ENCODE data around the gene ASIC2.
A peak's percentile ranks its signal among the peaks of the same experiment; 100 is the strongest.

ASIC2 gene

GRCh38 chr17:33057564-33057963 lies 235.5 kb downstream of the ASIC2 start:
- no peak for DNase-seq (ENCODE audit: low read depth)

GRCh38 chr17:33056399-33057146 lies 236.5 kb downstream of the ASIC2 start:
- no peak for DNase-seq (ENCODE audit: low read depth)

DNA sequence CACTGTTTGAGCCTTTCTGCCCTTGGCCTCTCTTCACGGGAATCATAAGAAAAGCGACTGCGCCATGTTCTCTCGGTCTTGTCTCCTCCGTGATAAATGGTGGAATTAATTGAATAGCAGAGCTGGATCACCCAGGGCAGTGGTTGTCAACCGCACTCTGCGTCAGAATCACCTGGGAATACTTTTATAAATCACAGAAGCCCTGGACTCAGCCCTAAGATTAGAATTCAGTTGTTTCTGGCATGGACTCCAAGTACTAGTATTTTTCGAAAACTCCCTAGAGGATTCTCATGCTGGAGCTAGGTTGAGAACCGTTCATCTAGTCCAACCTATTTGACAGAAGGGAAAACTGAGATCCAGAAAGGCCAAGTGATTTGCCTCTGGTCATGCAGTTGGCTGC lies 237.3 kb downstream of the ASIC2 start:
- no peak for DNase-seq (ENCODE audit: low read depth)

- DNase-seq (ENCODE audit: low read depth), result no peak
Measured at GRCh38 chr17:33055171-33055611, 237.9 kb downstream of the ASIC2 start.

DNA sequence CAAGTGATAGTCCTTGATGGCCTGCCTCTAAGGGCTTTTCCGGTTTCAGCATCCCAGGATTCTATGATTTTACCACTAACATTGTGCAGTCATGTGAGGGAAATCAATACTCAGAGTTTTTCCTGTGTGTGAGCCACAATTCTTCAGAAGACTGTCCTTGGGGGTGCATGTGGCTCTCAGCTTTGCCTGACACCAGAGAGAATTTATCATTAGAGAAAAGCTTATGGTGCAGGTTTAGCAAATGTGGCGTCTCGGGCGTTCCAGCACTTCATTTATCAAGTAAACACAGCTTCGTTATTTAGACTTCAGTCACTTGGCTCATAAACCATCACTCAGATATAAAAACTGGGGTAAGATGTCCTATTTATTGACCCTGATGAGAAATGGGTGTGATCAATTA lies 238.7 kb downstream of the ASIC2 start:
- DNase-seq (ENCODE audit: low read depth), result no peak

DNA sequence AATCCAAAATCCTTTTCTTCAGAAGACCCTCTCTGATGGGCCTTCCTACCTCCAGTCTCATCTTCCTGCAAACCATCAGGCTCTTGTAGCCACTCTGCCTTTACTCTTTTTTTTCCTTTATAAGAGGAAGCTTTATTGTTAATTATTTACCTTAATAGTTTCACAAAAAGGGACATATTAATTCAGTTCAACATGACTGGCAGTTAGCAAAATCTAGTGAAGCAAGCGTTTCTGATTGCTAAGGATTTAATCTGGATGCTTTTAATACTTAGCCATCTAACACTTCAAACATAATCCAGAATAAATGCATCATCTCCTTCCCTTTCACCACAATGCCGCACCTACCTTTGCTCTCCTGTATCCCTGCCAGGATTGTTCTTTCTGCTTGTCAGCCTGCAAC lies 239.4 kb downstream of the ASIC2 start:
- no peak for DNase-seq (ENCODE audit: low read depth)

GRCh38 chr17:33052856-33053255 lies 240.2 kb downstream of the ASIC2 start:
- DNase-seq (ENCODE audit: low read depth), result no peak

GRCh38 chr17:33050611-33051140 lies 242.4 kb downstream of the ASIC2 start:
- no peak for DNase-seq (ENCODE audit: low read depth)

- peak; percentile 27 for DNase-seq (ENCODE audit: low read depth)
Measured at GRCh38 chr17:33049781-33050414, 243.2 kb downstream of the ASIC2 start.

DNA sequence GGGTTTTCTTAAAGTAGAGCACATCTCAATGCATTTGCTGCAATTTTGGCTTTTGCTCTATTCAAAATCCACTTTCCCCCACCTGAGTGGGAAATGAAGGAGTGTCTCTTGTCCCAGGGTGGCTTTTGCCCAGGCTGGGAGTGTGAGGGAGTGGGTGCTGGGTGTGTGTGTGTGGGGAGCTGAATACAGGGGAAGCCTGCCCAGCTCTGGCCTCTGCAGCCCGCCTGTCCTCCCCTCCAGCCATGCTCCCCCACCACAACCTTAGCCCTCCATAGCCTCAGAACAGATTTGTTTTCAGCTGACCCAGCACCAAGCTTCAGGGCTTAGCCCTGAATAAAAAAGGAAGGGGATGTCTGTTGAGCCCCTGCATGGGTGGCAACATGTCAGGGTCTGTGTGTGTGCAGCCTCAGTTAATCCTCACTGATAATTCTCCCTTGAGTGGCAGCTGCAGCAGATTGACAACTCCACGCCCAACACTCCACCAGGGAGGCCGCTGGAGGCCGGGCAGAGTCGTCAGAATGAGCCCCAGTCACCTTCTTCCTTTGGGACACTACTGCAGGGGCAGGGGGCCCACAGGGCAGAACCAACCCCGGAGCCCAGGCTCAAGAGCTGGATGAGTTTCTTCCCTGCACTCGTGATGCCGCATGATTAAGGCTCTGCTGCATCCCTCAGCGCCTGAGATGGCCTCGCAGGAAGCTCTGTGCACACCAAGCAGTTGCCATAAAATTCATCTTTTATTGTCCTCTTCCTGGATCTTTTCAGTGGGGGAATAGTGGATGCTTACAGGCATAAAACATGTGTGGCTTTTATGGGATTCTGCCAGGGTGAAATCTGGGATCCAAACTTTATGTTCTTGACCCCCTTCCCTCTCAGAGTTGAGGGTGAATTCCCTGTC lies 246.5 kb downstream of the ASIC2 start:
- DNase-seq (ENCODE audit: low read depth), result no peak

DNA sequence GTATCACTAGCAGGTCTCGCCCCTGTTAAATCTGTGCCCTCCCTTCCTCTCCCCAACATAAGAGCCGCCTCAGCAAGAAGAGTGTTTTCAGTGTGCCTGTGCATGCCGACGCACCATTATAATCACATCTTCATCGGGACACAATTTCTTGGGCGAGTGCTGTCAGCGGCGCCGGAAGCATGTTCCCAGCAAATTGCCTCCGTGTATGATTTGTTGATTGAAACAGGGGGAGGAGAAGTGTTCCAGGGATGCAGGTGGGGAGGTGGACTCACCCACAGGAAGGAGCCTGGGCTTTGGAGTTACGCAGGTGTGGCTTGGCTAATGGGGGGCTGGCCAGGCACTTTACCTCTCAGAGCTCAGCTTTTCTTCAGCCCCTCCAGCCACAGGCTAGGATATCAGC lies 247.9 kb downstream of the ASIC2 start:
- DNase-seq (ENCODE audit: low read depth), result no peak

- no peak for DNase-seq (ENCODE audit: low read depth)
Measured at GRCh38 chr17:33044771-33045170, 248.3 kb downstream of the ASIC2 start.

GRCh38 chr17:33040461-33040860 lies 252.6 kb downstream of the ASIC2 start:
- no peak for DNase-seq (ENCODE audit: low read depth)

GRCh38 chr17:33039874-33040273 lies 253.2 kb downstream of the ASIC2 start:
- peak; percentile 93 for DNase-seq (ENCODE audit: low read depth)

DNA sequence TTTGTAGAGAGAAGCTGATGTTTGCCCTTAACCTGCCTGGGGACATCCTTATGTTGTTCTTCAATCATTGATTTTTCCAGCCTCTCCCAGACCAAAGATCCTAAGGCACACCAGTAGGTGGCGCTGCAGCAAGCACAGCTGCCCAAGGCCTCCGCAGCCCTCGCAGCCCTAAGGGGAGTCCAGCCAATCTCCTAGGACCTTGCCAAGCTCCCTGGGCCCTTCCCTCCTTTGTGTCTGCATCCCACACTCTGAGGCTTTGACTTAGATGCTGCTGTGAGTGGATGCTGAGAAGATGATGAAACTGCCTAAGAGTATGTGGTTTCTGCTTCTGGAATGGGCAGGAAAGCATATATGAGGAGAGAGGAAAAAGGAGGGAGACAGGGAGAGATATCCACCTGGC lies 254.4 kb downstream of the ASIC2 start:
- DNase-seq (ENCODE audit: low read depth), result peak; percentile 78

DNA sequence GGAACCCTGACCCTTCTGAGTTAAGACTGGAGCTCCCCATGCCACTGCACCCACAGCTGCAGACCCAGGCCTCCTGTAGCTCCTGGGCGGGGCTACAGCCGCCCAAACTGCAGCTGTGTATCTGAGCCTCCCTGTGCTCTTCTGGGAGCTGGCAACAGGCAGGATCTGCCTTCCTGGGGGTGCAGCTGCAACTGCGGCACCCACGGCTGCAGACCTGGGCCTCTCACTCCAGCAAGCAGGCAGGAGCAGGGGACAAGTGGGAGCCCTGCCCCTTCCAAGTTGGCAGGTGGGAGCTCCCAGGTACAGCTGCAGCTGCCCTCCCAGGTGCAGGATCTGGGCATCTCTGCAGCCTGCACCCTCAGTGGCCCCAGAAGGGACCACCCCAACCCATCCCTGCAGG lies 259.9 kb downstream of the ASIC2 start:
- no peak for DNase-seq (ENCODE audit: low read depth)

GRCh38 chr17:33028778-33029177 lies 264.3 kb downstream of the ASIC2 start:
- DNase-seq (ENCODE audit: low read depth), result no peak

- no peak for DNase-seq (ENCODE audit: low read depth)
Measured at GRCh38 chr17:33028061-33028460, 265.0 kb downstream of the ASIC2 start.

DNA sequence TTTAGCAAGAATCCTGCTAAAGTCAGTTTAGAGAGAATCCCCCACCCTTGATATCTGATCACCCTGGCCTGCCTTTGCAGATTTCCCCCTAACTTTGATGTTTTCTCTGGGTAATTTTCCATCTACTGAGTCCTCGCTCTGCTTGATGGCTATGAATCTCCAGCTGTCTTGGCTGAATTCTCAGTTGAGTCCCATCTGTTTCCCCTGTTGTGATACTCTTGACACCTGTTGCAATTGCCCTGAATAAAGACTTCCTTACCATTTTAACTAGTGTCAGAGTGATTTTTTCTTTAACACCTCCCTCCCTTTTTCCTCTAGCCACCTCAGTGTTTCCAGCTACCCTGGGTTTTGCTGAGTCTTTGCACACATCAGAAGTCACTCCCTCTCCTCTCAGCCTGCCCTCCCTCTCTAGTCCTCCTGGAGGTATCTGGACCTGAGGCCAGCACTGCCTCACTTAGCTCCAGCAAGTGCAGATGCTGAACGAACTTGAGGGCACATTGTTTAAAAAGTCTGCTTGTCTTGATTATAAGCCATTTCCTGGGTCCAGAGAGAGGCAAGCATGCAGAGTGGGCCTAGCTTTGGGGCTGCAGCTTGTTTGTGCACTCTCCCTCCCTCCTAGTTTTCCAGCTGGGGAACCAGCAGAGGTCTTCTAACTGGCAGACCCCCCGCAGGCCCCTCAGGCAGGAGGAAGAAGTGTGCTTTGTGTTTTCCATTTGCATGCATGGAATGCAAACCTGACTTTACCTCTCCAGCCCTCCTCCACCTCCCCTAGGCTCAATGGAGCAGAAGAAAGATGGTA lies 268.2 kb downstream of the ASIC2 start:
- DNase-seq (ENCODE audit: low read depth), result no peak

GRCh38 chr17:33023790-33024189 lies 269.3 kb downstream of the ASIC2 start:
- DNase-seq (ENCODE audit: low read depth), result no peak

DNA sequence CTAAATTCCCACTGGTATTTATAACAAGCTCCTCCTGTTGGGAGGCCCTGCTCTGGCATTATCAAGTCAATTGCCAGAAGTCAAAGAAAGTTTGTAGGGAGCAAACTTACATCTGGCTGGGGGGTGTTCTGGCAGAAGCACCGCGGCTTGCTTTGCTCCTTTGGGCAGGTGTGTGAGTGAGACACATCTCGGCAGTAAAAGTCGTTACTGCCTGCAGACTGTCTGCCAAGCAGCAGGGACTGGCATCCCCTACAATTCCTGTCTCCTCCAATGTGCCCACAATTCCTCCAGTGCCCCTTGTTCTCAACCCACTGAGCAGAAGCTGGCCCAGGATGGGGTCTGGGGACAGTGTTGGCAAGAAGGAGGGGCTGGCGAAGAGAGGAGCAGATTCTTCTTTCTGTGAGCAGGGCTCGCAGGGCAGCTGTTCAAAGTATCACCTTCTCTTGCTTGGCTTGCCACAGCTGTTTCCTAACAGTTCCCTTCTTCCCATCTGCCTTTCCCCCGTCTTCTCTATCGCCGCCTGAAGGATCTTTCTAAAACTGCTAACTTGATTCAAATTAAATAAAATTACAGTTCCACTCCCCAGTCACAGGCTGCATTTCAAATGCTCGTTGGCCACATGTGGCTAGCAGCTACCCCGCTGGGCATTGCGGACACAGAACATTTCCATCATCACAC lies 271.2 kb downstream of the ASIC2 start:
- no peak for DNase-seq (ENCODE audit: low read depth)

All from amniotic epithelial cell (primary cell).